GM12878 (cell line): ENCODE results near the gene TOMM22. TPM values are rescaled to one million over a fixed set of nuclear protein-coding genes. Genes with fewer than 3 reads are reported as not detected.

Experiments
- ATAC-seq: fragments of 200-7000 bp; cut with Tn5 transposase; 3 replicates; pipeline ENCODE4 v1.9.1; 2020; ENCODE audit warnings: mild to moderate bottlenecking, moderate library complexity
- BruUV-seq: library from RNA; stranded (reverse); fragments of 400-500 nt; replicated peaks from 2 replicates; lab custom pipeline; 2021; lab: Mats Ljungman, UMichigan
- CTCF ChIA-PET: fragments of 300-600 bp; sonication (Branson Sonifier 250); formaldehyde crosslinking; extraction: SDS; loops from one replicate; lab custom pipeline; 2021; ENCODE audit warnings: inconsistent platforms; lab: Yijun Ruan, JAX
- POLR2A ChIA-PET: fragments of 350-600 bp; formaldehyde crosslinking; extraction: SDS; loops from one replicate; lab custom pipeline; 2021; ENCODE audit warnings: inconsistent platforms; lab: Charles Lee
- RAD21 ChIA-PET: fragments of 300-600 bp; sonication (Branson Sonifier 250); formaldehyde crosslinking; loops from one replicate; lab custom pipeline; 2023; ENCODE audit warnings: antibody characterized with exemption; ENCODE audit not compliant: unreplicated experiment; lab: Charles Lee
- SMC1A ChIA-PET: fragments of 300-600 bp; sonication (Branson Sonifier 250); formaldehyde crosslinking; loops from one replicate; lab custom pipeline; 2023; ENCODE audit not compliant: unreplicated experiment, uncharacterized antibody; lab: Charles Lee
- DNase-seq: peaks from one replicate; pipeline ENCODE4 v3.0.0-alpha.2; 2011; ENCODE audit warnings: low read depth, low spot score
- FAIRE-seq: peaks from 3 replicates; lab custom pipeline; 2011; peaks lifted over from hg19 to GRCh38; lab: Jason Lieb, UNC
- H2AFZ ChIP-seq: 2 replicates; pipeline ENCODE4 v1.6.0; 2011; ENCODE audit warnings: low read depth, low read length, control low read depth; ENCODE audit not compliant: control insufficient read depth
- H3K27ac ChIP-seq: 2 replicates; pipeline ENCODE4 v1.5.1; 2011; ENCODE audit warnings: control low read depth; ENCODE audit not compliant: control insufficient read depth, insufficient read depth
- H3K27me3 ChIP-seq, 2 experiments: replicated peaks in 1 of 2; 2 replicates each; pipeline versions ENCODE4 v1.6.0 to v1.6.1; 2011; ENCODE audit warnings: low read length in 1 of 2; ENCODE audit not compliant: control insufficient read depth in 2 of 2, insufficient read depth in 2 of 2
- H3K36me3 ChIP-seq, 2 experiments: 2 replicates each; pipeline ENCODE4 v1.5.1; 2011; ENCODE audit warnings: low read length in 1 of 2; ENCODE audit not compliant: control insufficient read depth in 2 of 2, insufficient read depth in 2 of 2
- H3K4me1 ChIP-seq: 2 replicates; pipeline ENCODE4 v1.6.1; 2011; ENCODE audit warnings: mild to moderate bottlenecking, low read length, moderate library complexity, mixed read lengths; ENCODE audit not compliant: control insufficient read depth, insufficient read depth
- H3K4me2 ChIP-seq: 2 replicates; pipeline ENCODE4 v1.6.0; 2011; ENCODE audit warnings: control low read depth; ENCODE audit not compliant: control insufficient read depth, insufficient read depth
- H3K4me3 ChIP-seq: fragments of 200-600 bp; sonication (generic); 2 replicates; pipeline ENCODE4 v1.5.1; 2016
- H3K79me2 ChIP-seq: 2 replicates; pipeline ENCODE4 v1.6.0; 2011; ENCODE audit warnings: low read length; ENCODE audit not compliant: control insufficient read depth, insufficient read depth
- H3K9ac ChIP-seq: 2 replicates; pipeline ENCODE4 v1.8.0; 2011; ENCODE audit warnings: low read length, control low read depth, mixed read lengths; ENCODE audit not compliant: control insufficient read depth, insufficient read depth
- H3K9me3 ChIP-seq: replicated peaks from 3 replicates; pipeline ENCODE4 v1.5.1; 2011; ENCODE audit warnings: mild to moderate bottlenecking, low read length; ENCODE audit not compliant: control insufficient read depth, insufficient read depth
- H4K20me1 ChIP-seq: 2 replicates; pipeline ENCODE4 v1.6.0; 2011; ENCODE audit not compliant: control insufficient read depth, insufficient read depth
- WGBS: methylation state at CpG from one replicate; pipeline ENCODE4 v1.1.6; 2016; ENCODE audit warnings: low lambda C conversion rate; ENCODE audit not compliant: insufficient replicate concordance, insufficient coverage; ENCODE audit errors: missing lambda C conversion rate; 5-methylcytosine and 5-hydroxymethylcytosine counted together
- in situ Hi-C: fragments of 300-500 bp; cut with MboI; formaldehyde crosslinking; loops from 9 replicates; pipeline ENCODE4 v1.14.3; 2018; ENCODE audit warnings: mixed read lengths
- intact Hi-C: fragments of 100-400 bp; cut with micrococcal nuclease; formaldehyde crosslinking; loops from one replicate; pipeline ENCODE4 v1.14.2; 2022; ENCODE audit not compliant: unreplicated experiment
- polyA plus RNA-seq, 11 experiments: library from polyadenylated mRNA; depleted of rRNA in 4 of 11; unstranded in 6 of 11; stranded (reverse) in 5 of 11; fragments of >200 nt; fragmentation: Nextera tagmentation in 4 of 11; fragmentation: Illumina TruSeq in 1 of 11; extraction: Ambion mirVana in 4 of 11; extraction: Trizol in 1 of 11; gene quantifications; 1 replicate in 1 of 11; 2 replicates in 10 of 11; pipeline versions ENCODE4 v1.2.1 to v1.2.3, GENCODE V29; 2011 to 2016; ENCODE audit warnings: inconsistent platforms in 2 of 11, missing spikeins in 2 of 11, low read depth in 1 of 11
- total RNA-seq, 4 experiments: library from RNA; depleted of rRNA in 3 of 4; stranded (reverse); fragments of >200 nt in 3 of 4; fragmentation: Illumina TruSeq in 1 of 4; extraction: Trizol in 1 of 4; gene quantifications; 2 replicates each; pipeline versions ENCODE4 v1.2.1 to v1.2.3, GENCODE V29; 2013 to 2021
- TF ChIP-seq, protein P1 (sequence below): IDR thresholded peaks from 2 replicates; pipeline ENCODE4 v1.6.1; 2012; ENCODE audit warnings: improper control_type of control experiment, low read depth, low read length; ENCODE audit not compliant: insufficient replicate concordance
- TF ChIP-seq, protein P2 (sequence below): fragments of 450-650 bp; conservative IDR thresholded peaks from 2 replicates; pipeline ENCODE4 v1.6.1; 2017; ENCODE audit warnings: mild to moderate bottlenecking, moderate library complexity

TOMM22 gene
- total and polyA plus RNA-seq, 10 of the 15 experiments (the other 5 are each of a cell fraction or from before 2014, with no cell fraction given) = 37.6 to 197 (median 94.9) TPM

DNA sequence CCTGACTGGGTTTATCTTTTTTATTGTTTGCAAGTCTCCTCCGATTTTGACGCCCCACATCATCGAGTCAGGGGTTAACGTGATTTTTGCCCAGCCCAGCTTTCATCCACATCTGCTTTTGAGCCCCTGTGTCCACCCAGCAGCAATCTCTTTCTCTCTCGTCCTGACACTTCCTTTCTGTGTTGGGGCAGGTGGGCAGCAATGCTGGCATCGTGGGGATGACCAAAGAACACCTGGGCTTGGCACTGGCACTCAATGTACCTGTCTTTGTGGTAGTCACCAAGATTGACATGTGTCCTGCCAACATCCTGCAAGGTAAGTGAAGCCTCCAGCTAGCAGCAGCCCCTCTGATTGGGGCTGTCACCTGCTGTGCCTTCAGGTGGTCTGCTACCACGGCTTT is 39.8 kb downstream of the TOMM22 start:
- Histone ChIP-seq H3K4me2 (no peak overlapping the region), H3K9ac (no peak overlapping the region), H4K20me1 (no peaks in the 10 kb centered on the region), H3K27ac (no peak overlapping the region), H2AFZ (no peak overlapping the region), H3K79me2 (no peaks in the 10 kb centered on the region), H3K9me3 (no peaks in the 10 kb centered on the region), H3K27me3 (no peaks in the 10 kb centered on the region), H3K4me3 (no peak overlapping the region), H3K4me1 (no peaks in the 10 kb centered on the region), H3K36me3 (peaks cover 43 to 61% of the 10 kb centered on the region in 2 experiments)
- ChIA-PET POLR2A (no interaction called here), SMC1A (interaction anchor here (0.7 to 1.6 kb wide), 3 partner anchors 12 to 282 kb away, joined by 3 to 4 read pairs (median 3); partner anchors contain the start of gene TOMM22), CTCF (interaction anchor here (0.9 to 1.4 kb wide), 3 partner anchors 11 to 27 kb away, joined by 3 to 6 read pairs (median 5); no protein-coding TSS in a partner anchor), RAD21 (interaction anchor here (1.0 kb wide), 1 partner anchor 44 kb away, joined by 3 read pairs; no protein-coding TSS in a partner anchor)
- no TSS peak for BruUV-seq
- intact Hi-C loops = no loop called here
- 80% methylated on average over 7 of the region's 7 CpGs for WGBS
- FAIRE-seq (no peak), DNase-seq (no peak), ATAC-seq (no peak)
- TF ChIP-seq, protein P1, sequence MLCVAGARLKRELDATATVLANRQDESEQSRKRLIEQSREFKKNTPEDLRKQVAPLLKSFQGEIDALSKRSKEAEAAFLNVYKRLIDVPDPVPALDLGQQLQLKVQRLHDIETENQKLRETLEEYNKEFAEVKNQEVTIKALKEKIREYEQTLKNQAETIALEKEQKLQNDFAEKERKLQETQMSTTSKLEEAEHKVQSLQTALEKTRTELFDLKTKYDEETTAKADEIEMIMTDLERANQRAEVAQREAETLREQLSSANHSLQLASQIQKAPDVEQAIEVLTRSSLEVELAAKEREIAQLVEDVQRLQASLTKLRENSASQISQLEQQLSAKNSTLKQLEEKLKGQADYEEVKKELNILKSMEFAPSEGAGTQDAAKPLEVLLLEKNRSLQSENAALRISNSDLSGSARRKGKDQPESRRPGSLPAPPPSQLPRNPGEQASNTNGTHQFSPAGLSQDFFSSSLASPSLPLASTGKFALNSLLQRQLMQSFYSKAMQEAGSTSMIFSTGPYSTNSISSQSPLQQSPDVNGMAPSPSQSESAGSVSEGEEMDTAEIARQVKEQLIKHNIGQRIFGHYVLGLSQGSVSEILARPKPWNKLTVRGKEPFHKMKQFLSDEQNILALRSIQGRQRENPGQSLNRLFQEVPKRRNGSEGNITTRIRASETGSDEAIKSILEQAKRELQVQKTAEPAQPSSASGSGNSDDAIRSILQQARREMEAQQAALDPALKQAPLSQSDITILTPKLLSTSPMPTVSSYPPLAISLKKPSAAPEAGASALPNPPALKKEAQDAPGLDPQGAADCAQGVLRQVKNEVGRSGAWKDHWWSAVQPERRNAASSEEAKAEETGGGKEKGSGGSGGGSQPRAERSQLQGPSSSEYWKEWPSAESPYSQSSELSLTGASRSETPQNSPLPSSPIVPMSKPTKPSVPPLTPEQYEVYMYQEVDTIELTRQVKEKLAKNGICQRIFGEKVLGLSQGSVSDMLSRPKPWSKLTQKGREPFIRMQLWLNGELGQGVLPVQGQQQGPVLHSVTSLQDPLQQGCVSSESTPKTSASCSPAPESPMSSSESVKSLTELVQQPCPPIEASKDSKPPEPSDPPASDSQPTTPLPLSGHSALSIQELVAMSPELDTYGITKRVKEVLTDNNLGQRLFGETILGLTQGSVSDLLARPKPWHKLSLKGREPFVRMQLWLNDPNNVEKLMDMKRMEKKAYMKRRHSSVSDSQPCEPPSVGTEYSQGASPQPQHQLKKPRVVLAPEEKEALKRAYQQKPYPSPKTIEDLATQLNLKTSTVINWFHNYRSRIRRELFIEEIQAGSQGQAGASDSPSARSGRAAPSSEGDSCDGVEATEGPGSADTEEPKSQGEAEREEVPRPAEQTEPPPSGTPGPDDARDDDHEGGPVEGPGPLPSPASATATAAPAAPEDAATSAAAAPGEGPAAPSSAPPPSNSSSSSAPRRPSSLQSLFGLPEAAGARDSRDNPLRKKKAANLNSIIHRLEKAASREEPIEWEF = no peak
- TF ChIP-seq, protein P2, sequence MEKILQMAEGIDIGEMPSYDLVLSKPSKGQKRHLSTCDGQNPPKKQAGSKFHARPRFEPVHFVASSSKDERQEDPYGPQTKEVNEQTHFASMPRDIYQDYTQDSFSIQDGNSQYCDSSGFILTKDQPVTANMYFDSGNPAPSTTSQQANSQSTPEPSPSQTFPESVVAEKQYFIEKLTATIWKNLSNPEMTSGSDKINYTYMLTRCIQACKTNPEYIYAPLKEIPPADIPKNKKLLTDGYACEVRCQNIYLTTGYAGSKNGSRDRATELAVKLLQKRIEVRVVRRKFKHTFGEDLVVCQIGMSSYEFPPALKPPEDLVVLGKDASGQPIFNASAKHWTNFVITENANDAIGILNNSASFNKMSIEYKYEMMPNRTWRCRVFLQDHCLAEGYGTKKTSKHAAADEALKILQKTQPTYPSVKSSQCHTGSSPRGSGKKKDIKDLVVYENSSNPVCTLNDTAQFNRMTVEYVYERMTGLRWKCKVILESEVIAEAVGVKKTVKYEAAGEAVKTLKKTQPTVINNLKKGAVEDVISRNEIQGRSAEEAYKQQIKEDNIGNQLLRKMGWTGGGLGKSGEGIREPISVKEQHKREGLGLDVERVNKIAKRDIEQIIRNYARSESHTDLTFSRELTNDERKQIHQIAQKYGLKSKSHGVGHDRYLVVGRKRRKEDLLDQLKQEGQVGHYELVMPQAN = no peak
- in situ Hi-C loops = no loop called here
